HG03565 (cell line): ENCODE data around the gene STAM.
A peak's percentile ranks its signal among the peaks of the same experiment; 100 is the strongest.
"Not testable (repeated sequence)": the region's sequence is repeated elsewhere in the genome, so short reads cannot be mapped to it uniquely, and the experiment has no call there.

Source experiments
- ATAC-seq: cut with Tn5 transposase; IDR thresholded peaks from one replicate; pipeline ENCODE4 v1.9.1; 2021; ENCODE audit warnings: mild to moderate bottlenecking, moderate library complexity; ENCODE audit not compliant: unreplicated experiment

STAM gene

GRCh38 chr10:17722317-17723014 lies 78.5 kb downstream of the STAM start:
- ATAC-seq = not testable (repeated sequence)

GRCh38 chr10:17725703-17726102 lies 81.8 kb downstream of the STAM start:
- no peak for ATAC-seq

- ATAC-seq = no peak
Observed at GRCh38 chr10:17729630-17730029, 85.7 kb downstream of the STAM start.

- no peak for ATAC-seq
Observed at GRCh38 chr10:17730667-17731066, 86.7 kb downstream of the STAM start.

GRCh38 chr10:17731331-17732020 lies 87.5 kb downstream of the STAM start:
- ATAC-seq = no peak

GRCh38 chr10:17733620-17734019 lies 89.7 kb downstream of the STAM start:
- no peak for ATAC-seq

- ATAC-seq = no peak
Observed at GRCh38 chr10:17734432-17735080, 90.6 kb downstream of the STAM start.

- no peak for ATAC-seq
Observed at GRCh38 chr10:17735166-17735941, 91.4 kb downstream of the STAM start.

GRCh38 chr10:17736223-17736622 lies 92.3 kb downstream of the STAM start:
- ATAC-seq = no peak

- peak; percentile 46 for ATAC-seq
Observed at GRCh38 chr10:17737027-17737965, 93.3 kb downstream of the STAM start.

- ATAC-seq = no peak
Observed at GRCh38 chr10:17740668-17741067, 96.7 kb downstream of the STAM start.

GRCh38 chr10:17742918-17743317 lies 99.0 kb downstream of the STAM start:
- no peak for ATAC-seq

GRCh38 chr10:17743437-17743836 lies 99.5 kb downstream of the STAM start:
- ATAC-seq = no peak

GRCh38 chr10:17744341-17744861 lies 100.5 kb downstream of the STAM start:
- no peak for ATAC-seq

GRCh38 chr10:17747883-17748550 lies 104.1 kb downstream of the STAM start:
- no peak for ATAC-seq

- no peak for ATAC-seq
Observed at GRCh38 chr10:17749890-17750289, 105.9 kb downstream of the STAM start.

- no peak for ATAC-seq
Observed at GRCh38 chr10:17751781-17752445, 108.0 kb downstream of the STAM start, which contains the start of gene TMEM236. TSS of gene TMEM236 (plus strand) at chr10:17752201. CDS start at chr10:17752296, 95 bp downstream.

- ATAC-seq = peak; percentile 93
Observed at GRCh38 chr10:17756557-17757217, 112.7 kb downstream of the STAM start.
